Liver (tissue), 3 donors: ENCODE data around the gene DHDDS.

Source experiments
- SP1 ChIP-seq: IDR thresholded peaks from 2 replicates; pipeline ENCODE4 v1.6.1; 2018; ENCODE audit warnings: antibody characterized with exemption, mild to moderate bottlenecking
- YY1 ChIP-seq: IDR thresholded peaks from 2 replicates; pipeline ENCODE4 v1.6.1; 2016; ENCODE audit warnings: antibody characterized with exemption, mild to moderate bottlenecking
- TF ChIP-seq, protein P1 (sequence below): fragments of 150-350 bp; IDR thresholded peaks from 2 replicates; pipeline ENCODE4 v1.5.1; 2017; ENCODE audit warnings: improper control_type of control experiment, low read depth, low read length; ENCODE audit not compliant: missing input control
- donor health status: healthy.
- donor health status: healthy.

GRCh38 chr1:26412180-26412840 lies 19.8 kb upstream of the DHDDS start:
- TF ChIP-seq, protein P1, sequence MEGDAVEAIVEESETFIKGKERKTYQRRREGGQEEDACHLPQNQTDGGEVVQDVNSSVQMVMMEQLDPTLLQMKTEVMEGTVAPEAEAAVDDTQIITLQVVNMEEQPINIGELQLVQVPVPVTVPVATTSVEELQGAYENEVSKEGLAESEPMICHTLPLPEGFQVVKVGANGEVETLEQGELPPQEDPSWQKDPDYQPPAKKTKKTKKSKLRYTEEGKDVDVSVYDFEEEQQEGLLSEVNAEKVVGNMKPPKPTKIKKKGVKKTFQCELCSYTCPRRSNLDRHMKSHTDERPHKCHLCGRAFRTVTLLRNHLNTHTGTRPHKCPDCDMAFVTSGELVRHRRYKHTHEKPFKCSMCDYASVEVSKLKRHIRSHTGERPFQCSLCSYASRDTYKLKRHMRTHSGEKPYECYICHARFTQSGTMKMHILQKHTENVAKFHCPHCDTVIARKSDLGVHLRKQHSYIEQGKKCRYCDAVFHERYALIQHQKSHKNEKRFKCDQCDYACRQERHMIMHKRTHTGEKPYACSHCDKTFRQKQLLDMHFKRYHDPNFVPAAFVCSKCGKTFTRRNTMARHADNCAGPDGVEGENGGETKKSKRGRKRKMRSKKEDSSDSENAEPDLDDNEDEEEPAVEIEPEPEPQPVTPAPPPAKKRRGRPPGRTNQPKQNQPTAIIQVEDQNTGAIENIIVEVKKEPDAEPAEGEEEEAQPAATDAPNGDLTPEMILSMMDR: no peak
- TF ChIP-seq SP1 (no peak), YY1 (no peak)
